Measurements from ENCODE around the gene IL16.

Gene IL16

DNA sequence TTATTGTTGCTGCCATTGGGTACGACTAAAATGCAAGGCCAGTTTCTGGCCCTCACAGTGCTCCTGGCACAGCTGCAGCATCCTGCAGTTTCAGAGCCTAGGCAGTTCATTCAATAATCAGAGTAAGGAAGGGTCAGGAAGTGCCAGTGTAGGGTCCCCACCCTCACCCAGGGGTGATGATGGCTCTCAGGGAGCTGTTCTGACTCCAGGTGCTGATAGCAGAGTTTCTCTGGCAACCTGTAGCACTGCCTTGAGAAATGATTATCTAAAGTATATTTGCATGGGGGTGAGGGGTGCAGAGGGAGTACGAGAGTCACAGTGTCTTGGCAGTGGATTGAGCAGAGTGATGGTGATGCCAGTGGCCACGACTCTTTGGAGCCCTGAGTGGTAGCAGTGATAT is 15.5 kb upstream of the IL16 start:
- ATAC-seq (replicated peaks; ENCODE audit: extremely low read depth, poor library complexity, severe bottlenecking) (no peak), DNase-seq (ENCODE audit: low spot score in 2 of 2) (no peak)
- H3K27me3 Mint-ChIP-seq = peaks cover 49% of the 10 kb centered on the region
- H3K27ac Mint-ChIP-seq (ENCODE audit: low read depth) = no peak overlapping the region
- no peaks in the 10 kb centered on the region for H3K9me3 Mint-ChIP-seq
- no peaks in the 10 kb centered on the region for H3K4me1 Mint-ChIP-seq
- no peak overlapping the region for H3K4me3 Mint-ChIP-seq
- H3K36me3 Mint-ChIP-seq (ENCODE audit: insufficient read depth) = no peaks in the 10 kb centered on the region

DNA sequence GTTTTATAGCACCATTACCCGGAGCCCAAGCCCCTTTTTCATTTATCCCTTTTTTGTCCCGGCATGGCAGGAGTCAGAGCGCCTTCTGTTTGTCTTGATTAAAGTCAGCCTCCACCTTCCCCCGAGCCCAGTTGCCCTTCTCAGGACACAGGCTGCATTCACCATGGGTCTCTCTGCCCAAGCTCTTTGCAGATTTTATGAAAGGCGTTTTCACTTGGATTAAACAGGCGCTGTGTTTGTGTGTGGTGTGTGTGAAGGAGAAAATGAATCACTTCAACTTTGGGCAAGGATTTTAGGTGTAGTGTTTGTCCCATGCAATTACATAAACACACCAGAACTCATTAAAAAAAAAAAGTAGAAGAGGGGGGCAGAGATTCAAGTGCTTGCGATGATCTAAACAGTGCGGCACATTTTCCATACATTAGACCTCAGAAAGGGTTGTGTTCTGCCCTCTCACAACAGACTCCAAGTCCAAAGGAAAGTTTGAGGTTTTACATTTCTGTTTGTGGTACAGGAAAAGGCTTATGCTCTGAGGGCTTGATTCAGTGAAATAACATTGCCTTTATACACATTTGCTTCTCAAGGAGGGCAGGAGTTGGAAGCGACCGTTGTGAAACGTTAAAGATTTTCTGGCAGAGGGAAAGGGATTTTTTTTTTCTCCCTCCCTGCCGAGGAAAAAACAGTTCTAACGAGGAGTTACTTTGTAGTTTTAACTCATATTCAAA is 14.5 kb upstream of the IL16 start:
- Mint-ChIP-seq H3K4me3 (no peak overlapping the region), H3K4me1 (no peaks in the 10 kb centered on the region), H3K27me3 (peaks cover 49% of the 10 kb centered on the region), H3K27ac (ENCODE audit: low read depth) (no peak overlapping the region), H3K36me3 (ENCODE audit: insufficient read depth) (no peaks in the 10 kb centered on the region), H3K9me3 (no peaks in the 10 kb centered on the region)
- ATAC-seq (replicated peaks; ENCODE audit: extremely low read depth, poor library complexity, severe bottlenecking) = no peak
- no peak for DNase-seq (ENCODE audit: low spot score in 2 of 2)

DNA sequence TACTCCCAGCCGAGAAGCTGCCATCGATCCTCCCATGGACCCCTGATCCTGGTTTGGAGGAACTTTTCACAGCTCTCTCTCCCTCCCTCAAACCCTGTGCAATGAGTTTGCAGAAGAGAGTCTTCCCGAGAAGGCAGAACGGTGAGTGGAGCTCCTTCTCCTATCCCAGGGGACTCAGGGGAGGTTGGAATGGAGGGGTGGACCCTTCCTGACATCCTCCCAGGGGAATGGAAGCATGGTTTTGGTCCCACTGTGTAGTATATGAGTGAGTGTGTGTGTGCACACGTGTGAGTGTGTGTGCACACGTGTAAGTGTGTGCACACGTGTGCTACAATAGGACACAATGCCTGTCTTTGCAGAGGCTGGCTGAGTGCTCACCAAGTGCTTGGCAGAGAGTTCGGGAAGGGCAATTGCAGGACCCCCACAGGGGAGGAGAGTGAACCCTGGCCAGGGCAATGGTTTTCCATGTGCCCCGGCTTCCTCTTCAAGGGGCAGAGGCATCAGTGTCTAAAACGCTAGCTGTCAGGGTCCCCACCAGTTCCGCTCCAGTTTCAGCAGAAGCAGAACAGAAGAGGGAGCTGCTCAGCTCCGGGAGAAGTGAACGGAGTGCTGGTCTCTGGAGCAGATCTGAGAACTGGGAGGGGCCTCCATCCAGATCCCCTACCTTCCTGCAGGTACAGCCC is 13.8 kb upstream of the IL16 start:
- H3K9me3 Mint-ChIP-seq = no peaks in the 10 kb centered on the region
- no peak overlapping the region for H3K27ac Mint-ChIP-seq (ENCODE audit: low read depth)
- peaks cover 56% of the 10 kb centered on the region for H3K27me3 Mint-ChIP-seq
- no peaks in the 10 kb centered on the region for H3K36me3 Mint-ChIP-seq (ENCODE audit: insufficient read depth)
- DNase-seq (ENCODE audit: low spot score in 2 of 2) = no peak
- ATAC-seq (replicated peaks; ENCODE audit: extremely low read depth, poor library complexity, severe bottlenecking) = no peak
- H3K4me3 Mint-ChIP-seq = no peak overlapping the region
- no peaks in the 10 kb centered on the region for H3K4me1 Mint-ChIP-seq

DNA sequence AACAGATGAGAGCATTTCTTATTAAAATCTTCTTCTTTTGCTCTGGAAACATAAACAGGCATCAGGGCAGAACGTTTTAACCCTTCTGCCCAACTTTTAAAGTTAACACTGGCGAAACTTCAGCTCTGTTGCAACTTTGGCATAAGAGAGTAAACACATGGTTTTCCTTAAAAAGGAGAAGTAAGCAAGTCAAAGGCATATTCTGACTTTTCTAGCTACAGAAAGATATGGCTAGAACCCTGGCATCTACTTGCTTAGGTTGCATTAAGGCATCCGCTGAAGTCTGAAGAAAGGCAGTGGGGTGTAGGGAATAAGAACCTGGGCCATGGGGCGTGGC is 13.3 kb upstream of the IL16 start:
- no peaks in the 10 kb centered on the region for H3K4me1 Mint-ChIP-seq

DNA sequence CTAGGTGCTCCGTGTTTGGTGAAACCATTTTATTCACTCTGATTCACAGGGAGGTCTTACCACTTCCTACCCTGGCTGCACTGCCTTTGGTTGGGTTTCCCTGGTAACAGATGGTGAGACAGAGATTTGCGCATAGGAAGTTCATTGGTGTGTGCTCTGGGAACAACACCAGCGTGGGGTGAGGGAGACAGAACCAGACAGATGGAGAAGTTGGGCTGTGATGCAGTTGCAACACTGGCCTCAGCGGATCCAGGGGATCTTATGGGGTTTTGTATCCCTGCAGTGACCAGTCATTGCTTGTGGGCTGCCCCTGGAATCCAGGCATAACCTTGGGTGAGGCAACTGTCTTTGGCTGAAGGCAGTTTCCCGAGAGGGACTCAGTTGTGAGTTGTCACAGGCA is 12.5 kb upstream of the IL16 start:
- Mint-ChIP-seq H3K36me3 (ENCODE audit: insufficient read depth) (no peaks in the 10 kb centered on the region), H3K9me3 (no peaks in the 10 kb centered on the region), H3K4me1 (no peaks in the 10 kb centered on the region), H3K4me3 (no peak overlapping the region), H3K27me3 (peaks cover 69% of the 10 kb centered on the region), H3K27ac (ENCODE audit: low read depth) (no peak overlapping the region)
- no peak for DNase-seq (ENCODE audit: low spot score in 2 of 2)
- no peak for ATAC-seq (replicated peaks; ENCODE audit: extremely low read depth, poor library complexity, severe bottlenecking)

More for the DNA sequence above, 13.3 kb upstream of the IL16 start:
- Mint-ChIP-seq H3K27me3 (peaks cover 61% of the 10 kb centered on the region), H3K9me3 (no peaks in the 10 kb centered on the region), H3K4me3 (no peak overlapping the region), H3K27ac (ENCODE audit: low read depth) (no peak overlapping the region), H3K36me3 (ENCODE audit: insufficient read depth) (no peaks in the 10 kb centered on the region)
- ATAC-seq (replicated peaks; ENCODE audit: extremely low read depth, poor library complexity, severe bottlenecking) = no peak
- DNase-seq (ENCODE audit: low spot score in 2 of 2) = no peak

DNA sequence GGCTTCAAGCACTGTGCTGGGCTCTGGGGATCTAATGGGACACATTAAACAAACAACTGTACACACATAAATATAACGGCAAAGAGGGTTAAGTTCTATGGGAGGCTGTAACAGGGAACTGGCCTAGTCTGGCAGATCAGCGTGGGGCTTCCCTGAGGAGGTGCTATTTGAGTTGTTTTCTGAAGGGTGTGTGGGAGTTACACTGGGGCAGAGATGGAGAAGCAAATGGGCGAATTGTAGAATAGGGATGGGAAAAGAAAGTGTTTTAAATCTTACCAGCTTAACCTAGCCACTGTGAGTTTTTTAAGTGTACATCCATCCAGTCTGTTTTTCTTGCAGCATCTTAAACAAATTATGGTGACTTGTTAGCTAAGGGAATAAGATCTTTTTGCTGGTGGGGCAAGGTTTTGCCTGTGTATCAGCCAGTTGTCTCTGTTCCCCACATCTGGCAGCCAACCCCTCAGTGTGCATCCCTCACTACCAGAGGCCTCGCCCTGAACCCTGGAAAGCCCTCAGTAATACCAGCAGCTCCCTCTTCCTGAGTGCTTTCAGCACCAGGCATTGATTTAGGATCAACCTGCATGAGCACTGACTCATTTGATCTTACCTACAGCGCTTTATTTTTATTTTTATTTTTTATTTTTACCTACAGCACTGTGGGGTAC is 10.9 kb upstream of the IL16 start:
- DNase-seq (ENCODE audit: low spot score in 2 of 2) (no peak), ATAC-seq (replicated peaks; ENCODE audit: extremely low read depth, poor library complexity, severe bottlenecking) (no peak)
- Mint-ChIP-seq H3K9me3 (no peaks in the 10 kb centered on the region), H3K27ac (ENCODE audit: low read depth) (no peak overlapping the region), H3K36me3 (ENCODE audit: insufficient read depth) (no peaks in the 10 kb centered on the region), H3K4me3 (no peak overlapping the region), H3K27me3 (peaks cover 77% of the 10 kb centered on the region), H3K4me1 (no peaks in the 10 kb centered on the region)

DNA sequence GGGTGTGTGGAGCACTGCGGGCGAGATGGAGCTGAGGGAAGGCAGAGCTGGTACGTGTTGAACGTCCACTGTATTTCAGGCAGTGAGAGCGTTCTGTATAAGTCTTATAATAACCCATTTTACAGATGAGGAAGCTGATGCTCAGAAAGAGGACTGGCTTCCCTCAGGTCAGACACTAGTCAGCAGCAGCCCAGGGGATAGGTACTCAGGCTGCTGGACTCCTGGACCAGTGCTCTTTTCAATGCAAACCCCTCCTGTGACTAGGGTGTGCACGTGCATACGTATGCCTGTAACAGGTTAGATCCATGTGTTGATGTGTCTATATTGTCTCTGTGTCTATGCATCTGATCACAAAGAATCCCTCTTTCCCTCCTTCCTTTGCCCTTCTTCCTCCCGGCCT is 8.3 kb upstream of the IL16 start:
- H3K27me3 Mint-ChIP-seq = peaks cover 77% of the 10 kb centered on the region
- H3K4me3 Mint-ChIP-seq = no peak overlapping the region
- H3K27ac Mint-ChIP-seq (ENCODE audit: low read depth) = no peak overlapping the region
- H3K36me3 Mint-ChIP-seq (ENCODE audit: insufficient read depth) = no peaks in the 10 kb centered on the region
- H3K9me3 Mint-ChIP-seq = no peaks in the 10 kb centered on the region
- DNase-seq (ENCODE audit: low spot score in 2 of 2) (no peak), ATAC-seq (replicated peaks; ENCODE audit: extremely low read depth, poor library complexity, severe bottlenecking) (no peak)
- H3K4me1 Mint-ChIP-seq = no peaks in the 10 kb centered on the region

DNA sequence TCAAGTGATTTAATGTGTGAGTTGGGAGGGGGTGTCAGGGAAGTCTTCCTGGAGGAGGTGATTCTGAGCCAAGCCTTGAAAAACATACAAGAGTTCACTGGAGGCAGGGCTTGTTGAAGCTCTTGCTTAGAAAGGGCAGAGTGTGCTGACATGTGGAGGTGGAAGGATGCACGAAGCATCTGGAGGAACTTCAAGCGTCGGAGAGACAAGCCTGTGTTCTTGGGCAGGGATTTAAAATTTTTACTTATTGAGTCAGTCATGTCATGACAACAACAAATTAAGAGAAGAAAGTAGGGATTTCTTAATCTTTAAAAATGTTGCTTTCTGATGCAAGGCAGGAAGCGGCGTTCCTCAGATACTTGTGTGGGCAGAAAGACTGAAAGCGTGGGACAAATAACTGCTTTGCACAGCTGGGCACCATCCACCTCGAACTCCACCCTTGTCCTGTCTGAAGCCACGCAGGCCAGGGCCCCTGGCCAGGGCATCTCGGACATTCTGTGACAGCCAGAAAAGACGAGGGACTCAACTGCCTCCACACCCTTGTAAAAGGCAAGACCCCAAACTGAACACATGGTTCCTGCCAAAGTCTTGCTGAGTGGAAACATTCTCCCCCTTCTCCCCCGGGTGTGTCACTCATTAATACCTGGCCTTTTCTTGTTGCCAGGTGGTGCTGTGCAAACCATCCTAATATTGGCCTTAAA is 6.9 kb upstream of the IL16 start:
- no peak overlapping the region for H3K4me3 Mint-ChIP-seq

DNA sequence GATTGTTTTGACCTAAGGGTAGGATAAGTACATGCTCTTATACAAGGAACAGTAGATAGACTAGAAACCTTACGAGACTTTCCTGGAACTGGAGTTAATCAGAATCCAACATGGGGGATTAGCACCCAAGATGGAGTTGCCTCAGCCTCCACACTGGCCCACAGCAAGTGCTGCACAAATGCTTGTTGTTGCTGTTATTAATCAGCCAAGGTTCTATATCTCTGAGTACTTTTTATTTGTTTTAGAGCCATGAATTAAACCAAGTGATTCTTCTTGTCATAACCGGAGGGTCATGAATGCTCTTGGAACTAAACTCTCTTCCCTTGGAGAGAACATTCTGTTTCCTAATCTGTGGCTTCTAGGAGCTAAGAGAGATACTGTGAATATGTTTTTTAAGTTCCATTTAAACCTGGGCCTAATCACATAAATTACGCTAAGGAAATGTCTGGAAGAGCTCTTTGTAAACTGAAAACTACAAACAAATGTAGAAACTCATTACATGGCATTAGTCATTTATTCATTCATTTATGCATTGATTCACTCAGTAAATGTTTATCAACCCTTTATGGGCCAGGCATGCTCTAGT is 5.7 kb upstream of the IL16 start:
- Mint-ChIP-seq H3K27ac (ENCODE audit: low read depth) (no peak overlapping the region), H3K4me3 (no peak overlapping the region), H3K9me3 (no peaks in the 10 kb centered on the region), H3K36me3 (ENCODE audit: insufficient read depth) (no peaks in the 10 kb centered on the region), H3K27me3 (peaks cover 73% of the 10 kb centered on the region), H3K4me1 (no peaks in the 10 kb centered on the region)
- ATAC-seq (replicated peaks; ENCODE audit: extremely low read depth, poor library complexity, severe bottlenecking) = no peak
- DNase-seq (ENCODE audit: low spot score in 2 of 2) = no peak

More for the DNA sequence above, 6.9 kb upstream of the IL16 start:
- peaks cover 70% of the 10 kb centered on the region for H3K27me3 Mint-ChIP-seq
- no peaks in the 10 kb centered on the region for H3K36me3 Mint-ChIP-seq (ENCODE audit: insufficient read depth)
- H3K9me3 Mint-ChIP-seq = no peaks in the 10 kb centered on the region
- H3K27ac Mint-ChIP-seq (ENCODE audit: low read depth) = no peak overlapping the region
- DNase-seq (ENCODE audit: low spot score in 2 of 2) = no peak
- ATAC-seq (replicated peaks; ENCODE audit: extremely low read depth, poor library complexity, severe bottlenecking) = no peak
- H3K4me1 Mint-ChIP-seq = no peaks in the 10 kb centered on the region

DNA sequence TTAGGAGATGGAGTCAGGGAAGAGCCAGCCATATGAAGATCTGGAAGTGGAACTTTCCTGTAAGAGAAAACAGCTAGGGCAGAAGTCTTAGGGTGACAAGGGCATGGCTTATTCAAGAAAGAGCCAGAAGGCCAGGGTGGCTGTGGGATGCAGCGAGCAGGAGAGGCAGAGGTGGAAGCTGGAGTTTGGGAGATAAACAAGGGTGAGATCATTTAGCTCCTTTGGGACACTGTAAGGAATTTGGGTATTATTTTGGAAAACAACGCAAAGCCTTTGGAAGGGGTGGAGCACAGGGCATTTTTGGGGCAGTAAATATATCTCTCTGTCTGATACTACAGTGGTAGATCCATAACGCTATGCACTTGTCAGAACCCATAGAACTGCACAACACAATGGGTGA is 5.0 kb upstream of the IL16 start:
- no peak for ATAC-seq (replicated peaks; ENCODE audit: extremely low read depth, poor library complexity, severe bottlenecking)
- Mint-ChIP-seq H3K4me3 (no peak overlapping the region), H3K36me3 (ENCODE audit: insufficient read depth) (no peaks in the 10 kb centered on the region), H3K9me3 (no peaks in the 10 kb centered on the region), H3K27ac (ENCODE audit: low read depth) (no peak overlapping the region), H3K4me1 (no peaks in the 10 kb centered on the region), H3K27me3 (peaks cover 75% of the 10 kb centered on the region)
- DNase-seq (ENCODE audit: low spot score in 2 of 2) = no peak

DNA sequence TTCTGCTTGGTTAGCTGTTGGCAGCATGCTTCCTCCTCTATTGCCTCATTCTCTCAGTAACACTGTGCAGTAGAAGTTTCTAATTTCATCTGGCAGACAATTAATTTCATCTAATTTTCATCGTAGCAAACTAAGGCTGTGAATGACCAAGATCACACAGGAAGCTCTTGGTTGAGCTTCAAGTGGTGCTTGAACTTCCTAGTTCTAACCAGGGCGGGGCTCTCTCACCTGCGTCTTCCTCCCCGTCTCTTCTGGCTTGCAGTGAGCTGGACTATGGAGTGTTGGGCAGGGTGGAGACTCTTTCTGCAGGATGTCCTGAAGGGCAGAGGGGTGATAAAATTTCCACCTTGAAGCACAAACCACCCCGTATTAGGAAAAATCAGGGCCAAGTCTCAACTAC is 2.0 kb upstream of the IL16 start:
- ATAC-seq (replicated peaks; ENCODE audit: extremely low read depth, poor library complexity, severe bottlenecking) (no peak), DNase-seq (ENCODE audit: low spot score in 2 of 2) (no peak)
- H3K4me3 Mint-ChIP-seq = no peak overlapping the region
- no peak overlapping the region for H3K27ac Mint-ChIP-seq (ENCODE audit: low read depth)
- H3K36me3 Mint-ChIP-seq (ENCODE audit: insufficient read depth) = no peaks in the 10 kb centered on the region
- no peaks in the 10 kb centered on the region for H3K4me1 Mint-ChIP-seq
- no peaks in the 10 kb centered on the region for H3K9me3 Mint-ChIP-seq
- H3K27me3 Mint-ChIP-seq = peaks cover 69% of the 10 kb centered on the region

DNA sequence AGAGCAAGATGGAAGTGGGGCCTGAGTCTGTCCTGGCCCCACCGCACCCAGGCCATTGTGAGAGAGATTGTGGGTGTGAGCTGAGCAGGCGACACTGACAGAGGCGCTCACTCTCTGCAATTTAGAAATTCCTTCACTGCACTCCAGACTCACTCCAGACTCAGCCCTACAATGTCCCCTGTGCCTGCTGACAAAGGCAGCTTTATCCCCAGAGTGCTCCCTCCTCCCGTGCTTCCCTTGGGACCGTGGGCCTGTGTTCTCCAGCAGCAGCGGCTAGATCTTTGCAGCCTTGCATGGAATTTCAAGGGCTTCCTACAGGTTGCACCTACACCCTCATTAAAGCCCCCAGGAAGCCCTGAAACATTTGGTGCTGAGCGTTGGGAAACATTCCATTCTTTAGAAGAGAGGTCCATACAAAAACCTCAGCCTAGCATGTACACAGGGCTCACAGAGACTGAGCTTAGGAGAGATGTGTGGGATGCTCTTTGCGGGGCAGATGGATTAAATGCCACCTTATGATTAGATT is 1.3 kb upstream of the IL16 start:
- Mint-ChIP-seq H3K36me3 (ENCODE audit: insufficient read depth) (no peaks in the 10 kb centered on the region), H3K4me1 (no peaks in the 10 kb centered on the region), H3K9me3 (no peaks in the 10 kb centered on the region), H3K4me3 (no peak overlapping the region), H3K27ac (ENCODE audit: low read depth) (no peak overlapping the region), H3K27me3 (peaks cover 66% of the 10 kb centered on the region)
- DNase-seq (ENCODE audit: low spot score in 2 of 2) (no peak), ATAC-seq (replicated peaks; ENCODE audit: extremely low read depth, poor library complexity, severe bottlenecking) (no peak)
